Vagina (tissue), 2 donors: ENCODE measurements around the gene LDB1. TPM values are rescaled to one million over a fixed set of nuclear protein-coding genes. Genes with fewer than 3 reads are reported as not detected.

Source experiments
- DNase-seq, 2 donors: peaks; one replicate each; pipeline ENCODE4 v3.0.0-alpha.2; 2017; ENCODE audit errors: extremely low spot score in 2 of 2
- H3K27ac ChIP-seq: fragments of 200-600 bp; sonication (generic); one replicate; pipeline ENCODE4 v1.5.1; 2019
- H3K27me3 ChIP-seq: fragments of 200-600 bp; sonication (generic); one replicate; pipeline ENCODE4 v1.5.1; 2019
- H3K36me3 ChIP-seq, 2 donors: fragments of 200-600 bp; sonication (generic); one replicate each; pipeline ENCODE4 v1.5.1; 2017 to 2019
- H3K4me1 ChIP-seq: fragments of 200-600 bp; sonication (generic); one replicate; pipeline ENCODE4 v1.5.1; 2019
- H3K4me3 ChIP-seq, 2 donors: fragments of 200-600 bp; sonication (generic); 1 replicate in 1 of 2; 2 replicates in 1 of 2; pipeline ENCODE4 v1.5.1; 2016 to 2019
- H3K9me3 ChIP-seq: fragments of 200-600 bp; sonication (generic); one replicate; pipeline ENCODE4 v1.5.1; 2019
- CTCF ChIP-seq, 3 experiments: fragments of 450-650 bp in 2 of 3; fragments of 200-600 bp in 1 of 3; sonication (generic) in 1 of 3; IDR thresholded peaks; one replicate each; pipeline ENCODE4 v1.5.1; 2017 to 2019; ENCODE audit warnings: antibody characterized with exemption in 3 of 3, mild to moderate bottlenecking in 2 of 3, moderate library complexity in 2 of 3
- POLR2A ChIP-seq, 2 donors: fragments of 450-650 bp; IDR thresholded peaks; one replicate each; pipeline ENCODE4 v1.6.1; 2017; ENCODE audit warnings: antibody characterized with exemption in 2 of 2, mild to moderate bottlenecking in 2 of 2, moderate library complexity in 2 of 2
- POLR2AphosphoS5 ChIP-seq, 2 donors: sonication (generic); formaldehyde crosslinking; IDR thresholded peaks; one replicate each; pipeline ENCODE4 v1.9.0; 2017; ENCODE audit warnings: antibody characterized with exemption in 2 of 2, mild to moderate bottlenecking in 2 of 2, low read depth in 1 of 2; ENCODE audit not compliant: insufficient read depth in 1 of 2
- intact Hi-C: fragments of 100-400 bp; cut with DNase I; formaldehyde crosslinking; loops from one replicate; pipeline ENCODE4 v1.15.1; 2023
- total RNA-seq: library from RNA; depleted of rRNA; stranded (reverse); fragments of >200 nt; gene quantifications from one replicate; pipeline ENCODE4 v1.2.3, GENCODE V29; 2016

LDB1 gene
- total RNA-seq, 1 donor from 2014 or later = 62.6 TPM

GRCh38 chr10:102120991-102121738, 997 bp upstream of the LDB1 start:
- DNase-seq = peak in 1 of 2 donors; percentile 98
- Histone ChIP-seq H3K27me3 (no peaks in the 10 kb centered on the region), H3K4me3 (peak overlapping the region; percentile 64 to 69), H3K36me3 (no peaks in the 10 kb centered on the region), H3K9me3 (no peaks in the 10 kb centered on the region), H3K4me1 (peaks cover 53% of the 10 kb centered on the region), H3K27ac (peak overlapping the region; percentile 99)
- TF ChIP-seq CTCF (IDR thresholded peaks at IDR 0.05) (no peak), POLR2A (IDR thresholded peaks at IDR 0.05) (peak in 1 of 2 donors; percentile 84), POLR2AphosphoS5 (IDR thresholded peaks at IDR 0.05; ENCODE audit: insufficient read depth in 1 of 2, low read depth in 1 of 2) (peak; percentile 78 to 83)
- intact Hi-C loops = no loop called here

GRCh38 chr10:102119417-102120141, 589 bp downstream of the LDB1 start:
- DNase-seq = peak in 1 of 2 donors; percentile 95
- H3K4me1 ChIP-seq = peaks cover 66% of the 10 kb centered on the region

GRCh38 chr10:102118867-102119266, 1.3 kb downstream of the LDB1 start:
- intact Hi-C loops = no loop called here
- DNase-seq = no peak

More at GRCh38 chr10:102119417-102120141, 589 bp downstream of the LDB1 start:
- Histone ChIP-seq H3K9me3 (no peaks in the 10 kb centered on the region), H3K4me3 (peak overlapping the region; percentile 64 to 69), H3K27me3 (no peaks in the 10 kb centered on the region), H3K36me3 (no peaks in the 10 kb centered on the region), H3K27ac (peak overlapping the region; percentile 99)
- TF ChIP-seq CTCF (IDR thresholded peaks at IDR 0.05) (no peak), POLR2A (IDR thresholded peaks at IDR 0.05) (peak in 1 of 2 donors; percentile 37), POLR2AphosphoS5 (IDR thresholded peaks at IDR 0.05; ENCODE audit: insufficient read depth in 1 of 2, low read depth in 1 of 2) (no peak)
- intact Hi-C loops = no loop called here

GRCh38 chr10:102117391-102118159, 2.6 kb downstream of the LDB1 start:
- intact Hi-C loops = no loop called here
- peak in 1 of 2 donors; percentile 93 for DNase-seq
- H3K4me3 ChIP-seq = peak overlapping the region; percentile 64 to 69

More at GRCh38 chr10:102118867-102119266, 1.3 kb downstream of the LDB1 start:
- no peaks in the 10 kb centered on the region for H3K27me3 ChIP-seq
- H3K4me1 ChIP-seq = peaks cover 70% of the 10 kb centered on the region
- no peaks in the 10 kb centered on the region for H3K9me3 ChIP-seq
- H3K36me3 ChIP-seq = no peaks in the 10 kb centered on the region
- peak overlapping the region; percentile 64 to 69 for H3K4me3 ChIP-seq
- H3K27ac ChIP-seq = peak overlapping the region; percentile 99
- no peak for TF ChIP-seq POLR2A (IDR thresholded peaks at IDR 0.05)
- TF ChIP-seq POLR2AphosphoS5 (IDR thresholded peaks at IDR 0.05; ENCODE audit: insufficient read depth in 1 of 2, low read depth in 1 of 2) = peak in 1 of 2 donors; percentile 29

More at GRCh38 chr10:102117391-102118159, 2.6 kb downstream of the LDB1 start:
- TF ChIP-seq POLR2AphosphoS5 (IDR thresholded peaks at IDR 0.05; ENCODE audit: insufficient read depth in 1 of 2, low read depth in 1 of 2) = peak; percentile 35 to 81
- TF ChIP-seq CTCF (IDR thresholded peaks at IDR 0.05) = no peak
- TF ChIP-seq POLR2A (IDR thresholded peaks at IDR 0.05) = peak in 1 of 2 donors; percentile 30
- H3K36me3 ChIP-seq = no peaks in the 10 kb centered on the region
- no peaks in the 10 kb centered on the region for H3K9me3 ChIP-seq
- H3K4me1 ChIP-seq = peaks cover 81% of the 10 kb centered on the region
- no peaks in the 10 kb centered on the region for H3K27me3 ChIP-seq
- peak overlapping the region; percentile 99 for H3K27ac ChIP-seq
